Neural crest cell (in vitro differentiated cells): Measurements from ENCODE around the gene PKMYT1. TPM values are rescaled to one million over a fixed set of nuclear protein-coding genes. Genes with fewer than 3 reads are reported as not detected.

Experiments used
- DNase-seq: peaks from one replicate; pipeline ENCODE4 v3.0.0; 2021; ENCODE audit warnings: low read depth, mixed read lengths, low spot score
- H3K27ac Mint-ChIP-seq: one replicate; pipeline ENCODE4 v1.8.0; 2021; ENCODE audit warnings: mild to moderate bottlenecking, mixed read lengths; ENCODE audit not compliant: unreplicated experiment
- H3K27me3 Mint-ChIP-seq: 2 replicates; pipeline ENCODE4 v1.8.0; 2021; ENCODE audit warnings: low read depth, mild to moderate bottlenecking, mixed read lengths
- H3K36me3 Mint-ChIP-seq: 2 replicates; pipeline ENCODE4 v1.8.0; 2021; ENCODE audit warnings: low read depth, mild to moderate bottlenecking, mixed read lengths
- H3K4me1 Mint-ChIP-seq: 2 replicates; pipeline ENCODE4 v1.8.0; 2021; ENCODE audit warnings: mixed read lengths
- H3K4me3 Mint-ChIP-seq: one replicate; pipeline ENCODE4 v1.8.0; 2021; ENCODE audit warnings: mild to moderate bottlenecking, mixed read lengths
- H3K9me3 Mint-ChIP-seq: 2 replicates; pipeline ENCODE4 v1.8.0; 2021; ENCODE audit warnings: mixed read lengths
- total RNA-seq: library from RNA; stranded (reverse); gene quantifications from 2 replicates; pipeline ENCODE4 v1.2.1, GENCODE V29; 2021
- TF ChIP-seq, protein P1 (sequence below): fragments of 200-600 bp; sonication (generic); conservative IDR thresholded peaks from 2 replicates; pipeline ENCODE4 v1.5.0; 2021; ENCODE audit warnings: antibody characterized with exemption, mild to moderate bottlenecking

Gene PKMYT1
- total RNA-seq, 1 donor from 2014 or later, result 82.2 TPM

DNA sequence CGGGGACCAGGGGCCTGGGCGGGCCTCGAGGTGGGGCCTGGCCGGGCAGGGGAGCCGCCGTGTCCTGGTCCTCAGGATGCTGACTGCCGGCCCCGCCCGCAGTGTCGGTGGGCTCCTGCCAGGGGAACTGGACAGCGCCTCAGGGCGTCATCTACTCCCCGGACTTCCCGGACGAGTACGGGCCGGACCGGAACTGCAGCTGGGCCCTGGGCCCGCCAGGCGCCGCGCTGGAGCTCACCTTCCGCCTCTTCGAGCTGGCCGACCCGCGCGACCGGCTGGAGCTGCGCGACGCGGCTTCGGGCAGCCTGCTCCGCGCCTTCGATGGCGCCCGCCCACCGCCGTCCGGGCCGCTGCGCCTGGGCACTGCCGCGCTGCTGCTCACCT lies 13.4 kb downstream of the PKMYT1 start:
- H3K27ac Mint-ChIP-seq, result no peak overlapping the region
- peaks cover 21% of the 10 kb centered on the region for H3K4me1 Mint-ChIP-seq
- peaks cover 44% of the 10 kb centered on the region for H3K27me3 Mint-ChIP-seq
- DNase-seq, result no peak
- H3K4me3 Mint-ChIP-seq, result no peak overlapping the region
- H3K9me3 Mint-ChIP-seq, result no peaks in the 10 kb centered on the region
- H3K36me3 Mint-ChIP-seq, result no peaks in the 10 kb centered on the region
- TF ChIP-seq, protein P1, sequence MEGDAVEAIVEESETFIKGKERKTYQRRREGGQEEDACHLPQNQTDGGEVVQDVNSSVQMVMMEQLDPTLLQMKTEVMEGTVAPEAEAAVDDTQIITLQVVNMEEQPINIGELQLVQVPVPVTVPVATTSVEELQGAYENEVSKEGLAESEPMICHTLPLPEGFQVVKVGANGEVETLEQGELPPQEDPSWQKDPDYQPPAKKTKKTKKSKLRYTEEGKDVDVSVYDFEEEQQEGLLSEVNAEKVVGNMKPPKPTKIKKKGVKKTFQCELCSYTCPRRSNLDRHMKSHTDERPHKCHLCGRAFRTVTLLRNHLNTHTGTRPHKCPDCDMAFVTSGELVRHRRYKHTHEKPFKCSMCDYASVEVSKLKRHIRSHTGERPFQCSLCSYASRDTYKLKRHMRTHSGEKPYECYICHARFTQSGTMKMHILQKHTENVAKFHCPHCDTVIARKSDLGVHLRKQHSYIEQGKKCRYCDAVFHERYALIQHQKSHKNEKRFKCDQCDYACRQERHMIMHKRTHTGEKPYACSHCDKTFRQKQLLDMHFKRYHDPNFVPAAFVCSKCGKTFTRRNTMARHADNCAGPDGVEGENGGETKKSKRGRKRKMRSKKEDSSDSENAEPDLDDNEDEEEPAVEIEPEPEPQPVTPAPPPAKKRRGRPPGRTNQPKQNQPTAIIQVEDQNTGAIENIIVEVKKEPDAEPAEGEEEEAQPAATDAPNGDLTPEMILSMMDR, result no peak

DNA sequence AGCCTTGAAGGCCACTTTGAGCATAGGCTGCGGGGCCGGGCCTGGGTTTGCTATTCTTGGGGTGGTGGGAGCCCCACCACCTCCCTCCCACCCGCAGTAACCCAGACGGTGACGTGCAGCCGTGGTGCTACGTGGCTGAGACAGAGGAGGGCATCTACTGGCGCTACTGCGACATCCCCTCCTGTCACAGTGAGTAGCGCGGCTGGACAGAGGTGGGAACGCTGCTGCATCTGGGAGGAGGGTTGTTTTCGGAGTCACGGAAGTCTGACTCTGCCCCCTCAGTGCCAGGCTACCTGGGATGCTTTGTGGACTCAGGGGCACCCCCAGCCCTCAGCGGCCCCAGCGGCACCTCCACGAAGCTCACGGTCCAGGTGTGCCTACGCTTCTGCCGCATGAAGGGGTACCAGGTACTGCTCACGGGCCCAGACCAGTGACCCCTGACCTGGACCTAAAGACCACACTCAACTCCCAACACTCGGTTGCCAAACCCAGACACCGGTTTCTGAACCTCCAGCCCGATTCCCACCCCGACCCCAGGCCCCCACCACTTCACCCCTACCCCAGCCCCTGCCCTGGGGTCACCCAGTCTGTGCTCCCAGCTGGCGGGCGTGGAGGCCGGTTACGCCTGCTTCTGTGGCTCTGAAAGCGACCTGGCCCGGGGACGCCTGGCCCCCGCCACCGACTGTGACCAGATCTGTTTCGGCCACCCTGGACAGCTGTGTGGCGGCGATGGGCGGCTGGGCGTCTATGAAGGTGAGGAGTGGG lies 14.0 kb downstream of the PKMYT1 start:
- no peaks in the 10 kb centered on the region for H3K36me3 Mint-ChIP-seq
- no peak for DNase-seq

GRCh38 chr16:2964475-2965336 lies 15.5 kb downstream of the PKMYT1 start:
- Mint-ChIP-seq H3K27ac (no peak overlapping the region), H3K4me3 (peak overlapping the region; percentile 89), H3K27me3 (peaks cover 53% of the 10 kb centered on the region), H3K4me1 (peaks cover 13% of the 10 kb centered on the region), H3K36me3 (no peaks in the 10 kb centered on the region), H3K9me3 (no peaks in the 10 kb centered on the region)
- TF ChIP-seq, protein P1, result peak; percentile 2
- DNase-seq, result peak; percentile 71

More for the DNA sequence above, 14.0 kb downstream of the PKMYT1 start:
- peak overlapping the region; percentile 47 for H3K4me3 Mint-ChIP-seq
- H3K27me3 Mint-ChIP-seq, result peaks cover 47% of the 10 kb centered on the region
- H3K9me3 Mint-ChIP-seq, result no peaks in the 10 kb centered on the region
- TF ChIP-seq, protein P1, result no peak
- H3K4me1 Mint-ChIP-seq, result peaks cover 21% of the 10 kb centered on the region
- H3K27ac Mint-ChIP-seq, result no peak overlapping the region

DNA sequence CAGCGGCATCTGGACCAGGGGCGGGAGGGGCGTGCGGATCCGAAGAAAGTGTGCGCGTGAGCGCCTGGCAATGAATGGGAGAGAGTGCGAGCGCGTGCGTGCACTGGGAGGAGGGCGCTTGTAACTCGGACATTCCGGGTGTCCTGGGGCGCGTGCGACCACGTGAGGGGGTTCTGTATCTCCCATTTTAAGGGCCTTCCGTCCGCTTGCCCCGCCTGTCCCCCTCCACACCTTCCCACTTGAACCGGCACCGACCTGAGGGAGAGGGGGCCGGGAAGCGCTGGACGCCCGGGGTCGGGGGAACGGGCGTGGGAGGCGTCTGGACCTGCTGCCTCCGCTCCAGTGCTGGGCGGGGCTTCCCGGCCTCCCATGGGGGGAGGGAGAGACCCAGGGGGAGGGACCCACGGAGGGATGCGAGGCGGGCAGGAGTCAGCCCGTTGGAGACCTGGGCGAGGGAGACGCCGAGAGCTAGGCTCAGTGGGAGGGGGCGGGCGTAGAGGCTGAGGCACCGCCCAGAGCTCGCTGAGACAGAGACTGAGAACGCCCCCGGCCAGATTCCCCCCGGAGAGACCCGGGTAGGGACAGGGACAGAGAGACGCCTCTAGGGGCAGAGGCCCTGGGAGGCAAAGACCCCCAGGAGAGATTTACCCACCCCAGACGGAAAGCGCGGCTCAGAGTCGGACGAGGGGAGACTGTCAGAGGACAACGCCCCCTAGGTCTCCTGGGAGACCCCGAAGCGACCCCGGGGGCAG lies 16.3 kb downstream of the PKMYT1 start, which contains the start of gene KREMEN2:
KREMEN2 (plus strand) TSS at position 553 of the 752 bp plus-strand sequence. CDS start 246 bp downstream, outside the sequence.
- no peaks in the 10 kb centered on the region for H3K36me3 Mint-ChIP-seq
- peak within 1 kb of the TSS; percentile 89 for H3K4me3 Mint-ChIP-seq
- H3K27ac Mint-ChIP-seq, result no peak within 1 kb of the TSS
- peaks cover 58% of the 10 kb centered on the region for H3K27me3 Mint-ChIP-seq
- peaks cover 13% of the 10 kb centered on the region for H3K4me1 Mint-ChIP-seq
- DNase-seq, result peak; percentile 46
- TF ChIP-seq, protein P1, result peak; percentile 26
- H3K9me3 Mint-ChIP-seq, result no peaks in the 10 kb centered on the region

DNA sequence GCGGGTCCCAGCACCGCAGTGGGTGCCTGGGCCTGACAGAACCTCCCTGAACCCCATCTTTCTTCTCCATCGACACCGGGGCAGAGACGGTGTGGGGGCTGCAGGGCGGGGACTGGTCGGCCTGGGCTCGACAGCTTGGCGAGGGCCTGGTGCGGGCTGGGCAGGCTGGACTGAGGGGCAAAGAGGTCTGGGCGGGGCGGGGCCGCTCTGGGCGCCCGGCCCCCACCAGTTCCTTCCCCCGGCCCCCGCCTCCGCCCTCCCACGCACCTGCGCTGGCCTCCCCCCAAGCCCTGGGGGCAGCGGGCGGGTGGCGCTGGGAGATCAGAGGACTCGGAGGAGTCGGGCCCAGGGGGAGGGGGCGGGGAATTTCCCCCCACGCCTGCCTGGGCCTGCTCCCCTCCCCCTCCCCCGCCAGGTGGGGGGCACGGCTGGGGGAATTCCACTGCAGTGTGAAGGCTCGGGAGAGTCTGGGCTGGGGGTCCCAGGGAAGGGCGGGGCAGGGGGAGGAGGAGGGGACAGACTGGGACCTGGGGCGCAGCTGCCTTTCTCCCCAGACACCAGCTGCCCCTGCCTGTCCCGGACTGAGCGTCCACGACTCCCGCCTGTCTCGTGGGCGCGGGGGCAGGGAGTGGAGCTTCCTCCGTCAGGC lies 17.0 kb downstream of the PKMYT1 start:
- Mint-ChIP-seq H3K4me3 (peak overlapping the region; percentile 70), H3K36me3 (no peaks in the 10 kb centered on the region), H3K4me1 (peaks cover 6% of the 10 kb centered on the region), H3K9me3 (no peaks in the 10 kb centered on the region), H3K27me3 (peaks cover 52% of the 10 kb centered on the region), H3K27ac (no peak overlapping the region)
- TF ChIP-seq, protein P1, result no peak
- DNase-seq, result no peak
